SK-MEL-5 (cell line): Measurements from ENCODE around the gene HGF. TPM values are rescaled to one million over a fixed set of nuclear protein-coding genes. Genes with fewer than 3 reads are reported as not detected.
A peak's percentile ranks its signal among the peaks of the same experiment; 100 is the strongest.

Experiments
- DNase-seq: peaks from one replicate; pipeline ENCODE4 v3.0.0-alpha.2; 2016; ENCODE audit warnings: low read depth, low spot score
- in situ Hi-C: cut with HindIII; loops from 2 replicates; pipeline ENCODE4 v1.10.0; 2016; ENCODE audit warnings: low sequenced_read_pairs, high pct_unique_total_duplicates, low pct_unique_long_range_greater_than_20kb
- total RNA-seq: library from RNA; depleted of rRNA; stranded (reverse); fragments of >200 nt; shearing (Covaris generic); gene quantifications from 2 replicates; pipeline ENCODE4 v1.2.3, GENCODE V29; 2014

Gene HGF
- total RNA-seq, 1 experiment from 2014 or later = 0.11 TPM

DNA sequence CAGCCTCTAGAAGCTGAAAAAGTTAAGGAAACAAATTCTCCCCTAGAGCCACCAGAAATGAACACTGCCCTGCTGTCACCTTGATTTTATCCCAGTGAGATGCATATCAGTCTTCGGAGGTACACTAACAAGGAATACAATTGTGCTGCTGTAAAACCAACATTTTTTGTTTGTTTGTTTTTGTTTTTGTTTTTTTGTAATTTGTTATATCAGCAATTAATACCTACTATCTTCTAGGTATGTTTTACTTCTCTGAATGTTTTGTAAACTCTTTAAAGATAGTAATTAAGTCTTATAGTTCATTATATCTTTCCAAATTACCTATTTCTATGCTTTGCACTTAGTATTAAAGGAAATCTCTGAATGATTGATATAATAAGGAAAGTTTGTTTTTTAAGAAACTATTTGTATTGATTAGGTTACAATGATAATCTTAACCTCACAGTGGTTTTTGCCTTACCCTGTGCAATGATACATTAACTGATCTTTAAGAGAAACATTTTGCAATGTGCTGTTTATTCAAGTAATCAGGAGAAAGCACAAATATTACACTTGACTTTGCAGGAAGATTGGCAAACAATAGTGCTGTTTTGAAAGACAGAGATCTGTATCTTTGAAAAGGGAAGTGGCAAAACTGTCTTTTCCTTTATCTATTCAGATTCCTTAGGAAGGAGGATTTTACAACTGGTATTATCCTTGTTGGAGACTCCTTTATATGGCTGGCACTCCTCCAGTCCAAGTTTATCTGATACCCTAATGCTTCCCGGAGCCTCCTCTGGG lies 11.3 kb upstream of the HGF start:
- in situ Hi-C loops = no loop called here
- DNase-seq = no peak

DNA sequence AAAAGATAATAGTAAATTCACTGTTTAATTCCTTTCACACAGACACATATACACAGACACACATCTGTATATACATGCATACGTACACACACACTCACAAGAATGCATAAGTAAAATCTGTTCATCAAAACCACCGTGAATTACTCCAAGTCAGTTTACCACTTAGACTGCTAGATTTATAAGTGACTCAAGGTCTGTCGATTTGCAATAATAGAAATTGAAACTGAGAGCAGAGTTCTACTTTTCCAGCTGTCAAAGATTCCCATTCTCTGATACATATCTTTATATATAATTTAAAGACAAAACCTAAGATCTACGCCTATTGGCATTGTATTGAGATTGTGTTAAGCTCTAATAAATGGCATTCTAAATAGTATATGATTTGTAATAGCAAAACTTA lies 9.9 kb upstream of the HGF start:
- no peak for DNase-seq

DNA sequence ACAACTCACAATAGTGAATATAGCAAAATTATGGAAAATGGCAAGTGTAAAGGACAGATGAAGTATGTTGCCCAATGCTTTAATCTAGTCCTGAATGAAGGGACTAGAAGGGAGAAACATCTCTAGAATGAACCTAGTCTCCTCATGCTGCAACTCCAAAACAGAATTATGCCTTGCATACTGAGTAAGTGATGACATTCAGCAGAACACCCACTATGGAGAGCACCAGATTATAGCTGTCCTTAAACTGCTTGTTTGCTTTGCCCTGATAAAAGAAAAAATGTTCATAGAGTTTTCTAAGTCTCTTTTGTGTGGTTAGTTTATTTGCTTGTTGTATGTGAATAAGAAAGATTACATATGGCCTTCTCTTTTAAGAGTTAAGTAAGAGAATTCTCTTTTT lies 7.8 kb upstream of the HGF start:
- in situ Hi-C loops = no loop called here
- no peak for DNase-seq

More for the DNA sequence above, 9.9 kb upstream of the HGF start:
- in situ Hi-C loops = no loop called here

DNA sequence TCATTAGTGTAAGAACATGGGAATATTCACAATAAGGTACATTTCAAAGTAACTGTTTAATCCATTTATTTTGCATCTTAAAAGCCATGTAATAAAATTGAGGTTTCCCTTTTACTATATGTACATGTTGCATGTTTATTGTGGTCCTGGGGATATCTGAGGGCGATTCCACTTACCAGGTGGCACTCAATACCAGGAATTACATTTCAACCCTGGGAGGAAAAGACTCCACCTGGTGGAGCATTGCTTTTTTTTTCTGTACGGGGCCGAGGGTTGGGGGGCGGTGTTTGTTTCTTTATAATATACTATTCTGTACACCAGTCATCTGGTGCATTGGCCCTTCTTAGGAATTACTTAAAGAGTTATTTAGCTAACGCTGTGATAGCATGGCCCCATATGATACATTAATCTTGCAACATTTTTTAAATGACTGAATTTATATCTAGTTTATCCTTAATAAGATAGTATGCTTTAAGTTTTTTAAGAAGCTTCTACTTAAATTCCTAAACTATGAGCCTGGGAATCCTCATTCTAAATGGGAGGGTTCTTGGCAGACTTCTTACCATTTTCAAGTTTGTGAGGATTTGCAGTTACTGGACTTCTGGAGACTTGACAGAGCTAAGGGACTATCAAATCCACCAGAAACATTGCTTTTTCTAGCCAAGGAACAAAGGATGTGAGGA lies 7.2 kb upstream of the HGF start:
- in situ Hi-C loops = no loop called here
- DNase-seq = peak; percentile 37

DNA sequence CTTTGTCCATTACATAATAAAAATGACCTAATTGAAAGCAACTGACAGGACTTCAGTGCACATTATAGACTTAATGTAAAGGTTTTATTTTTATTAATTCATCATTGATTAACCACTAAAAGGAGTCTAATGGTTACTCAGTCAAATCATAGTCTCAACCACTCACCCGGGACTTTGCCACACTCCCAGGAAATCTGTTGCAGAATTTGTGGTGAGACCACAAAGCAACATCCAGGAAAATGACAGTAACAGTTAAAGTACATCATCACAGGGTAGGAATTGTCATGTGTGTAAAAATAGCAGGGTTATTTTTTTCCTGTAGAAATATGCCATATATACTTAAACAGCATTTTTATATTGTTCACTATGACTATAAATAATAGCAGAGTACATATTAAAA lies 6.3 kb upstream of the HGF start:
- DNase-seq = no peak
- in situ Hi-C loops = no loop called here

DNA sequence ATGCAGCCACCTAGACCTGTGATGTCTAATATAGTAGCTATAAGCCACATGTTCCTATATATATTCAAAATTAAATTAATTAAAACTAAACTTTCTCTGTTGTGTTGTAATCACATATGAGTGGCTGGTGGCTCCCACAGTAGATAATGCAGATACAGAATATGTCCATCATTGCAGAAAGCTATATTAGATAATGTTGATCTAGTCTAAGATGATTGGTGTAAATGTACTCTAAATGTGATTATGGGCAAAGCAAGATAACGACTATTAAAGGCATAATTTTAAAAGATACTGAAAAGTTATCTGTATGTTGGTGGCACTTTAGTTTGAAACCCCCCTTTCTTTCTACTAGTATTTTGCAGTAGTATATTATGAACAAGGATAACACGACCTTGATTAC lies 5.7 kb upstream of the HGF start:
- DNase-seq = no peak
- in situ Hi-C loops = no loop called here

DNA sequence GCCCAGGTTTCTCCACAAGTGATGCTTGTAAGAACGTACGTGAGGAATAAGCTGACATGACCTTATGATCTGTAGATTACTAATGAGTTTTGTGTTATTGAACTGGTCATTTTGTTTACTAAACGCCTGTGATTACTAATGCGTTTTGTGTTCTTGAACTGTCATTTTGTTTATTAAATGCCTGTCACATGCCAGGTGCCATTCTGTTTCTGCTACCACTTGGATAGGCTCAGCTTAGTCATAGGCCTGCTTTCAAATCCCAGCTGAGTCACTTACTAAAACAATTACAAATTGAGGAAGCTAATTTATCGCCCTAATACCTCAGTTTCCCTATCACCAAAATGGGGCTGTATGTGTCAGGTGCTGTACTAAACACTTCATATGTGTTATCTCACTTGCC lies 4.7 kb upstream of the HGF start:
- no peak for DNase-seq
- in situ Hi-C loops = no loop called here

DNA sequence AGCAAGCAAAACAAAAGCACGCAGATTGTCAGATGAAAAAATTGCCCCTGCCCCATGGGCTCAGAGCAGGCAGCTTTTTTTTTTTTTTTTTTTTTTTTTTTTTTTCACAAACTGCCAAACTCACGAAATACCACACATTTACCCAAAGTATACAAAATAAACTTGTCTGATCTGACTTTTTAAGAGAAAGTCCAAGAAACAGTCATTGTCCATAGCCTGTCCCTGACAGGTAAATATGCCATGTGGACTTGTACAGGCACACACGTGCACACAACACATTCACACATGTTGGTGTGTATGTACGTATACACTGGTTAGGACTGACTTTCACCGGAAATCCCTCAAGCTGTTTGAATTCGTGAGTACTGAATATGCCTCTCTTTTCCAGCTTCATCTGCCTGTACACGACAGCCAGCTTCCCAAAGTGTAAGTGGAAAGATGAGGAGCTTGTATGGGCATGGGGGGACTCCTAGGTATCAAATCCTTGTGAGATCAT lies 929 bp upstream of the HGF start:
- DNase-seq = no peak
- in situ Hi-C loops = no loop called here

DNA sequence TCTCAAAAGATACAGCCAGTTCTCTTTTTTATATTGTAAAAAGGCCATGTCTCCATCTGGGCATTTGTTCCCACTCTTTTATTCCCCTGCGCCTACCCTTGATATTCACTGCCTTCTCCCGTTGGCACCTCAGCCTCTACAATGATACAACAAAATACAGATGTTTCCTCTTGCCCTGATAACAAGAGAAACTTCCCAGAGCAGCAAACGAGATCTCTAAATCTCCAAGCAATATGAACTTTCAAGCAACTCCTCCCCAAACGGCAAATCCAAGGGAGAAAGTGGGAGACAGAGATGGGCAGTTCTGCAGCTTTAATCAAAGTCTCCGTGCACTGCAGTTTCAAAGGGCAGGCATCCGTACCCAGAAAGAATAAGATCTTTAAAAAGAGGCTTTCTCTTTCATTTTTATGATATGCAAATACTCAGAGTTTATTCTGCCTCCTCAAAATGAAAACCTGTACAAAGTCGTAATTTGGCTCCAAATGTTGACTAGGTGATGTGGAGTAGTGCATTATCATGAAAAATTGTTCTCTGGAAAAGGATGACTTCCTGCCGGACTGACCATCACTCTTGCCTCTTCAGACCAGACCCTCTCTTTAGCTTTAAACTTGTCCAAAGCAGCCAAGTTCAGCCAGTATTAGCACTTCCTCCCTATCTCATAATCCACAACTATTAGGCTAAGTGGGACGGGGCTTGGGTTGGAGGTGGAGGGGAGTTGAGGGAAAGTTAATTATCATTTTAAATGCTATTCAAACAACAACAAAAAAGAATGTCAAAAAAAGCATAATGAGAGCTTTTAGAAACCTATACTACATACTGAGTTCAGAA lies 682 bp downstream of the HGF start:
- in situ Hi-C loops = no loop called here
- no peak for DNase-seq

DNA sequence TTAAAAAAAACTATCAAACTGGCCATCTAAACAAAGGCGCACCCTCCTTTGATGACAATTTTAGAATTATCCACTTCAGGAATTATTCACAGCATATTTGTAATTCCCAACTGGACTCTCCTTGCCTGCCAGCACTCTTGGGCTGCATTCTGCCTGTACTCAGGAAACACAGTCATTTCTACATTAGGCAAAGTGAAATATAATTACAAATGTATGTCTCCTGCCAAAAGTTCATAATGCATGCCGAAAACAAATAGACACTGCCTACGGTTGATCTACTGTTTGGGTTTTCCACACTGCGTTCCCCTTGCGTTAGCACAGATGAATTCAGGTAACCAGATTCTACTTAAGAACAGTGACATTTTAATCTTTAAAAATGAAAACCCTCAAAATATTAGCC lies 1.9 kb downstream of the HGF start:
- DNase-seq = no peak
- in situ Hi-C loops = no loop called here

DNA sequence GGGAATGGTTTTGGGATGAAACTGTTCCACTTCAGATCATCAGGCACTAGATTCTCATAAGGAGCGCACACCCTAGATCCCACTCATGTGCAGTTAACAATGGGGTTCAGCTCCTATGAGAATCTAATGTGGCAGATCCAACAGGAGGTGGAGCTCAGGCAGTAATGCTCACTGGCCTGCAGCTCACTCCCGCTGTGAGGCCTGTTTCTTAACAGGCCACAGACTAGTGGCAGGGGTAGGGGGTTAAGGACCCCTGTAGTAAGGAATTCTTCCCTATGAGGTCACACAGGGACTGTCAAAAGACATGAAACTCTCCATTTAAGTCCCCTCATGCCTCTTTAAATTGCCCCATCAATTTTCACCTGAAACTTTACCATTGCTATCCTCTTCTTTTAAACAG lies 8.0 kb downstream of the HGF start:
- in situ Hi-C loops = no loop called here

DNA sequence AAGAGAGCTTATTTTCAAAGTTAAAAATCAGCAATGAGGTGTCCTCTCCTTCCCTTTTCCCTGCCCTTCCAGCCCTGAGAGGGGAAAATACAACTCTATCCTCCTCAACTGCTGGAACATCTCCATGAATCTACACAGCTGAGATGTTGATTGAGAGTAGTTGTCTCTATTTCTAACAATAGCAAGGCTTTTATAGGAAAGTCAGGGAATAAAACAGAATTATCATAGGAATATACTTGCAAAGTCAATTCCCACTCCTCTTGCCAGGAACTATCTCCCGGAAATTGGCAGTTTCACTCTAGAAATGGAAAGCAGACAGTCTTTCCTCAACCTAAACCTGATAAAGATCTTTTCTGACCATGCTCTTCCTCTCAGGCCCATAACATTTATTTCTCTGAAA lies 8.8 kb downstream of the HGF start:
- DNase-seq = no peak
- in situ Hi-C loops = no loop called here

More for the DNA sequence above, 8.0 kb downstream of the HGF start:
- no peak for DNase-seq

DNA sequence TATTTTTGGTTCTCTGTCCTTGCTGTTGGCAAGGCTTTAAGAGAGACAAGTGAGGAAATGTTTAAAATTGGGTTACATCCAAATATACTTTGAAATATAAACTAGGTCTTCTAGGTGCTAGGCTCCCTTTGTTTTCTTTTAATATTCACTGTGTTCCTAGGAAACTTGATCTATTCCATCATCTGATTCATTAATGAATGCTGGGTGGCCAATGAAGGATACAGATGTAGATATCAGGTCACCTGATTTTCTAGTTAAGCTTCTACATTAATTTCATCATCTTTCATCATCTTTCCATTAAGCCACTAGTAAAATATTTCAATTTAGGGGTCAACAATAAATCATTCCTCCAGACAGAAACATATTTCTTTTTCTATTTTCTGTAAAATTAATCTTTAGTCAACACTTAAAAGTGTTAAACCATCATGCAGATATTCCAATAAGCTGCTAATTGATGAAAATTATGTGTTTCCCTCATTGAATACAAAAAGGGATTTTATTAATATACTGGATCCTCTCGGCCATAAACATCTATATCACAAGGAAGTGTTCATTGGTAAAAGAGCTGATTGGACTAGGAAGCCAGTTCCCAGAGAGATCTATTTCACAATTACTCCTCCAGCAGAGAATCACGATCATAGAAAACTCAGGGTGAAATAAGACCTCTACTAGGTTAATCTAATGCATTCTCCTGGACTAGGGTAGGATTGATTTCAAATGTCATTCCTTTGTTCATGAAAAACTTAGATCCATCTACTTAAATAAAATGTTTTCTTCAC lies 14.7 kb downstream of the HGF start:
- DNase-seq = no peak
- in situ Hi-C loops = no loop called here

DNA sequence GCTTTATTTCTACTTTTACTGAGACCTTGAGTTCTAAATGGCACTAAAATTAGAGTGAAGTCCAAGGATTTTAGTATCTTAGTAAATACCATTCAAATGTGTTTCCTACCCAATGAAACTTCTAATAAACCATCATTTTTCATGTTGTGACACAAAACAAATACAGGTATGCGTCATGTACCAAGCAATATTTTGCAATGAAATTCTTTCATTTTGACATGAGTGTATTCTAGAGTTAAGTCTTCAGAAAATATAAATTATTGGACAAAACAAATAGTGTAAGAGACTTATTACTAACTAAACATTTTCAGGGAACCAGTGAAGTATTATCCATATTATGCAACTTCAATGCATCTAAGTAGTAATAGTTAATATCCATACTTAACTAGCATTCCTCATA lies 16.5 kb downstream of the HGF start:
- in situ Hi-C loops = no loop called here
- no peak for DNase-seq

DNA sequence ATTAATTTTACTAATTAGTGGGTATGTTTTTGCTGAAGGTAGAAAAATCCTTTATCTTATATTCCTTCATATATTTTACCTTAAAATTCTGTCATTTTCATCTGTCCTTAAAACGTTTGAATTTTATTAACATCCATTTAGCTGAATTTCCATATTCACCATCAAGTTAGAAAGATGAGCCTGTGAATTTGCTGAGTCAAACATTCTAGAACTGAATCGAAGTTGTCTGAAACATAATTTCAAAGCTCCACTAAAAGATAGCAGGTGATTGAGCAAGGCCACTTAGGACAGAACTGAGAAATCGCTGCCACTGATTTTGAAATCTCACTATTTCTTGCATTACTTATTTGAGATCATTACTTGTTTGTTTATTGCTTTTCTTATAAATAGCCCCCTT lies 17.5 kb downstream of the HGF start:
- in situ Hi-C loops = no loop called here

DNA sequence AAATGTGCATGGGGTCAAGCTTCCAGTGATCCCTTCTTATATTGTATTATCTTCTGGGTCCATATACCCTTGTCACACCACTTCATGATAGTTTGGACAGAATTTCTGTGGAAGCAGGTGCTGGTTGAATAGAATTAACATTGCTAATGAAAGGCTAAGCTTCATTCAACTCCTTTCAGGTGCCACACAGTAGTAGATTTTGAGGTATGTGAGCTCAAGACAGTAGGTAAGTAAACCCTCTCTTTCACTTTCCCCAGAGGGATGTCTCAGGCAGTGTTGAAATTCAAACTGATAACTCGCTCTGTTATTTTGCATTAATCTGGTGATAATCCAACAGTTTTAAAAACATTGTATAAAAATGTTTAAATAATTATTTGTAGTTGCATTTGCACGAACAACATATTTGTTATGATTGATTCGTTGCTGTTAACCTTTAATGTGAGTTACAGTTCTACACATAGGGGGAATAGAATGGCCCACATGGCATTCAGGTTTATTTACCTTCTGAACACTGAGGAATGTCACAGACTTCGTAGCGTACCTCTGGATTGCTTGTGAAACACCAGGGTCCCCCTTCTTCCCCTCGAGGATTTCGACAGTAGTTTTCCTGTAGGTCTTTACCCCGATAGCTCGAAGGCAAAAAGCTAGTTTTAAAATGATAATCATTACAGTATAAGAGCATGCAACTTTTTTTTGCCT lies 18.1 kb downstream of the HGF start:
- DNase-seq = no peak
- in situ Hi-C loops = no loop called here

More for the DNA sequence above, 17.5 kb downstream of the HGF start:
- DNase-seq = no peak

DNA sequence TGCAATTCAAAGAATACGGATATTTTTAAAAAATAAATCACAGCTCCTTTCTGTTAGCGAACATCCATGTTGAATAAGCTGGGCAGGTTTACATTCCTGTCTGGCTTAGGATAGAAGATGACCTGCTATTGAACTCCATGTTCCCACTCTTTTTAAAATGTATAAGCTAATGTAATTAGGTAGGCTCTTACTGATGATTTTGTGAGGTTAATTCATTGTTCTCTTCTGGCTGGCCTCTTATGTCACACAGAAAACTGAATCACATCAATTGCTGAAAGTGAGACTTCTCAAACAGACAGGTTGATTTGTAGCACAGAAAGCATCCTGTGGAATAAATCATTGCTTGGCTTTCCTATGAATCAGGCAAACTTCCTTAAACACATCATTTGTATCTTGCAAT lies 24.2 kb downstream of the HGF start:
- no peak for DNase-seq
- in situ Hi-C loops = loop anchor here (25.0 kb wide), 1 partner anchor 233 kb away; no protein-coding TSS in a partner anchor
